GM19043 (cell line): ENCODE data around the gene DLK1.

Source experiments
- ATAC-seq: cut with Tn5 transposase; IDR thresholded peaks from one replicate; pipeline ENCODE4 v1.9.1; 2021; ENCODE audit warnings: low read depth; ENCODE audit not compliant: unreplicated experiment

The DLK1 gene

GRCh38 chr14:100731846-100732765 is 5.4 kb downstream of the DLK1 start:
- no peak for ATAC-seq

DNA sequence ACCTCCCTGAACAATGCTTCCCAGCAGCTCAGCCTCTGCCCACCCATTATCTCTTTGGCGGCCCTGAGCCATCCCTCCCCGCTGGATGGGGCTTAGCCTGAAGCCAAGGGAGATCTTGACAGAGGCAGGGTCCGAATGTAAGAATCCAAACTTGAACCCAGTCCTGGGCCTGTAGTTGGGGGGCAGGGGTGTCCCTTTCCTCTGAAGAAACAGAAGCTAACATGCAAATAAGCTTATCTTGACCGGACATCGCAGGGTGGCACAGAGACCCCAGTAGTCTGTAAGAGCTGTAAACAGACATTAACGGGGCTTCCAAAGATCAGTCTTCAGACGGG is 6.0 kb downstream of the DLK1 start:
- no peak for ATAC-seq

GRCh38 chr14:100733152-100733850 is 6.6 kb downstream of the DLK1 start:
- ATAC-seq = no peak

DNA sequence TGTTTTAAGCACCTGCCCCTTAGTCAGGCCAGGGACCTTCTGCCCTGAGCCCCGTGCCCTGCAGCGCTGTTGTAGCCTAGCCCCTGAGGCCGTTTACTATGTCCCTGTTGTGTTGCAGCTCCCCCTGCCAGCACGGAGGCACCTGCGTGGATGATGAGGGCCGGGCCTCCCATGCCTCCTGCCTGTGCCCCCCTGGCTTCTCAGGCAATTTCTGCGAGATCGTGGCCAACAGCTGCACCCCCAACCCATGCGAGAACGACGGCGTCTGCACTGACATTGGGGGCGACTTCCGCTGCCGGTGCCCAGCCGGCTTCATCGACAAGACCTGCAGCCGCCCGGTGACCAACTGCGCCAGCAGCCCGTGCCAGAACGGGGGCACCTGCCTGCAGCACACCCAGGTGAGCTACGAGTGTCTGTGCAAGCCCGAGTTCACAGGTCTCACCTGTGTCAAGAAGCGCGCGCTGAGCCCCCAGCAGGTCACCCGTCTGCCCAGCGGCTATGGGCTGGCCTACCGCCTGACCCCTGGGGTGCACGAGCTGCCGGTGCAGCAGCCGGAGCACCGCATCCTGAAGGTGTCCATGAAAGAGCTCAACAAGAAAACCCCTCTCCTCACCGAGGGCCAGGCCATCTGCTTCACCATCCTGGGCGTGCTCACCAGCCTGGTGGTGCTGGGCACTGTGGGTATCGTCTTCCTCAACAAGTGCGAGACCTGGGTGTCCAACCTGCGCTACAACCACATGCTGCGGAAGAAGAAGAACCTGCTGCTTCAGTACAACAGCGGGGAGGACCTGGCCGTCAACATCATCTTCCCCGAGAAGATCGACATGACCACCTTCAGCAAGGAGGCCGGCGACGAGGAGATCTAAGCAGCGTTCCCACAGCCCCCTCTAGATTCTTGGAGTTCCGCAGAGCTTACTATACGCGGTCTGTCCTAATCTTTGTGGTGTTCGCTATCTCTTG is 7.6 kb downstream of the DLK1 start:
- ATAC-seq = no peak

GRCh38 chr14:100735271-100735670 is 8.6 kb downstream of the DLK1 start:
- no peak for ATAC-seq

DNA sequence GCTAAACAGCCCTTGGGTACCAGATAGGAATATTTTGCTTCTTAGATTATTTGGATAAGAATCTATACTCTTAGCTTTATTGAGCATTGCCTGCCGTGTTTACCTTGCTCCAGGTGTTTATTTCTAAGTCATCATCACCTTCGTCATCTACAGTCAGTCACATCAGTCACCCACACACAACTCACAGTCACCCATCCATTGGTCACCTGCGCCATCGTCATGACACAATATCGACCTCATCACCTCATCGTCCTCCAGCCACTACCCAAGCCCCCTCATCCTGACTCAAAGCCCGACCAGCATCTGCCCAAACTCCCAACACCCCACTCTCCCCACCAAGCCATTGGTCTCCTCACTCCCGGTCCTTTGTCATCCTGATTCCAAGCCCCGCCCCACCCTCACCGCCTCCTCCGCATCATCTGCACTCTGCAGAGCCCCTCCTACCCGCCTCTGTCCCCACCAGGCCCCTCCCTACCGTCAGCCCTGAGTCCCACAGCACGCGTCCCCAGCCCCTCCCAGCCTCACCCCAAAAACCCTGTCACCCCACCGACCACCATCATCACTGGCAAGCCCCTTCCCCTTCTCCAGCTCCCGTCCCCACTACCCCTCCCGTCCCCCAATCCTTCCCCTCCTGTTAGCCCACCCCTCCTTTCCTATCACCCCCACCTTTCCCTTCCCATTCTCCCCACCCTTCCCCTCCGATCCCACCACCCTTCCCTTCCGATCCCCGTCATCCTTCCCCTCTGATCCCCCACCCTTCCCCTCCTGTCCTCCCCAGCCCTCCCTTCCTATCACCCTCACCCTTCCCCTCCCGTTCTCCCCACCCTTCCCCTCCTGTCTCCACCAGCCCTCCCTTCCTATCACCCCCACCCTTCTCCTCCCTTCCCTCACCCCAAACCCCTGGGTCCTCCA is 9.8 kb downstream of the DLK1 start:
- no peak for ATAC-seq

DNA sequence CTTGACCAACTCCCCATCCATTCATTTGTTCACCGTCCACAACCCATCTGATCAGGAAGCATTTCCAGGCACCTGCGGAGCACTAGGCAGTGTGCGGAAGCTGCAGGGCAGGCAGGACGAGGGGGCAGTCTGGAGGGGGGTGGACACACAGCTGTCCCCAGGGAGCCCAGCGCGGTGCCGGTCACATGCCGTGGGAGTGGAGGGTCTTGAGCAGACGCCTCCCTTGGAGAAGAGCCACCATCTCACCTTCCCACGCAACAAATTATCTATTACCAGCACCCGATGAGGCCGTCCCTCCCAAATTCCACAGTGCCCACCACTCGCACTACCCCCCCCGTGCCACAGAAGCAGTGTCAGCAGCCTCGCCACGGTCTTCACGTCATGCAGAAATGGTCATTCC is 10.8 kb downstream of the DLK1 start:
- ATAC-seq = no peak

- ATAC-seq = no peak
Observed at GRCh38 chr14:100738269-100738691, 11.6 kb downstream of the DLK1 start.

DNA sequence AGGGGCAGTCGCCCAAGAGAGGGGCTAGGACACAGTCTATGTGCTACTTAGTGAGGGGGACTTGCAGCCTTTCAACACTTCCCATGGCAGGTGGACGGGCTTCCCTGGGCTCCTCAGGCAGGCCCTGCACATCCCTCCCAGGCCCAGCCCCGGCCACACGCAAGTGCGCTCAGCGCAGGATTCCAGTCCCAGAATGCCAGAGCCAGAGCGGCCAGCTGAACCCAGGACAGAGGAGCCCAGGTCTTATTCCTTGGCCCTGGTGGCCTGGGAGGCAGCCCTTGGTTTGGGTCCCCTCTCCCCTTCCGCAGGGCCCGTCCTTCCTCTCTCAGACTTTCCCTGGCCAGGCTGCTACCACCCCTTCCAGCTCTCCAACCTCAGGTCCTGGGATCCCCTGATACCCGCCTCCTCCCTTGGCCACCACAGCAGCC is 12.0 kb downstream of the DLK1 start:
- no peak for ATAC-seq

DNA sequence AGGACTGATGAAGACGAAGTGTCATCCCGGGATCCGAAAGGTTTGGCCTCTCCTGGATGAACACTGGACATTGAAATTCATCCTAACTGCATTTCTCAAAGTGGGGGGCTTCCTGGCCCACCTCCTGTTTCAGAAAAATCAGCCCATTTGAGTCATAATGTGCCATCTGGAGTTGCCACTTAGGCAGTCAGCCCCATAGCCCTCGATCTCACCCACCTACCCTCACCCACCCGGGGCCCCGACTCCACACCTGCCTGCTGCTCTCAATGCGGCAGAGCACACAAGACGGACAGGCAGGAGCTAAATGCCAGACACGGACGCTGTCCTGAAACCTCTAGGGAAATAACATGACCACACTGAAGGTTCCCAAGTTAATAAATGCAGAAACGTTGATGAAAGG is 12.6 kb downstream of the DLK1 start:
- no peak for ATAC-seq

DNA sequence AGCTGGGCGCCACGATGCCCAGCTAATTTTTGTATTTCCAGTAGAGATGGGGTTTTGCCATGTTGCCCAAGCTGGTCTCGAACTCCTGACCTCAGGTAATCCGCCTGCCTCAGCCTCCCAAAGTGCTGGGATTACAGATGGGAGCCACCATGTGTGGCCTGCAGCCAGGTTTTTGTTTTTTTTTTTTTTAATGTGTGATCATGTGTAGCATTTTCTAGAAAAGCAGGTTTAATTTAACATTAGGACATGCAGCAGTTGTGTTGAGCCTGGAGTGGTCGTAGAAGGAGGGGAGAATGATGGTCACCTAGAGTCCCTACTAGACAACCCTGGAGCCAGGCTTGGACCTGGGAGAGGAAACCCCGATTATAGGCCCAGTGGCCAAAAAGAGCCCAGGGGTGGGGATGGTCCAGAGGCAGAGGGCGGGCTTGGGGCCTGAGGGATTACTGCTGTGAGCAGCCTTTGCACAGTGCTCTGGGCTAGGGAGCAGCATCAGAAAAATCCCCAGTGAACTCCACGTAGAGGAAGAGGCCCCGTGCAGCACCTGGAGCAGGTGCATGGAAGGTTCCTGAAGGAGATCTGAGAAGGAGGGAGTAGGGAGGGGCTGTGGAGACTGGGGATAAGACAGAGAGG is 13.6 kb downstream of the DLK1 start:
- no peak for ATAC-seq

GRCh38 chr14:100740929-100741328 is 14.2 kb downstream of the DLK1 start:
- ATAC-seq = no peak

DNA sequence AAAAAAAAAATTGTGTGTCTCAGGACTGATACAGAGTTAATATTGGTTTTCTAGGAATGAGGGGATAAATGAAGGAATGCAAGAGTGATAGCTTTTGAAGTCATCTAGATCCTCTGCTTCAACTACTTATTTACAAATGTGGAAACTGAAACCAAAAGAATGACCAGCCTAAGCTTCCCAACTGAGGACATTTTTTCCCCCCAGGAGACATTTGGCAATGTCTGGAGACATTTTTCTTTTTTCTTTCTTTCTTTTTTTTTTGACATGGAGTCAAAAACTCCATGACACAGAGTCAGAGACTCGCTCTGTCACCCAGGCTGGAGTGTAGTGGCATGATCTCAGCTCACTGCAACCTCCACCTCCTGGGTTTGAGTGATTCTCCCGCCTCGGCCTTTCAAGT is 15.3 kb downstream of the DLK1 start:
- no peak for ATAC-seq

- no peak for ATAC-seq
Observed at GRCh38 chr14:100746326-100746725, 19.6 kb downstream of the DLK1 start.

DNA sequence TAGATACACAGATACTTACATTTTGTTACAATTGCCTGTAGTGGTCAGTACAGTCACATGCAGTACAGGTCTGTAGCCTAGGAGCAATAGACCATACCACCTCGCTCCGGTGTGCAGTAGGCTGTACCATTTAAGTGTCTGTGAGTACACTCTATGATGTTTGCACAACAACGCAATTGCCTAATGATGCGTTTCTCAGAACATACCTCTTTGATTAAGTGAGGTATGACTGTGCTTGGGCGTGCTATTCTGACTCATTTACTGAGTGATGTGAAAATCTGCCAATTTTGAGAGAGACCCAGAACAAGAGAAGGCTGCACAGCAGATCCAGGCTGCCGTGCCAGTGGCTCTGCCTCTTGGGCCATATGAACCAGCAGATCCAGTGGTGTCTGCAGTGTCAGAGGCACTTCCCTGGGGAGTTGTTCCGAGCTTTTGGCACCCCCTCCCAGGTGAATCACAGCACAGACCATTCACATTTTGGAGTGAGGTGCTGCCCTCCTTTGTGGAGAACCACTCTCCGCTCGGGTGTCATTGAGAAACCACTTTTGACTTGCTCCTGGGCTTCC is 20.4 kb downstream of the DLK1 start:
- no peak for ATAC-seq

DNA sequence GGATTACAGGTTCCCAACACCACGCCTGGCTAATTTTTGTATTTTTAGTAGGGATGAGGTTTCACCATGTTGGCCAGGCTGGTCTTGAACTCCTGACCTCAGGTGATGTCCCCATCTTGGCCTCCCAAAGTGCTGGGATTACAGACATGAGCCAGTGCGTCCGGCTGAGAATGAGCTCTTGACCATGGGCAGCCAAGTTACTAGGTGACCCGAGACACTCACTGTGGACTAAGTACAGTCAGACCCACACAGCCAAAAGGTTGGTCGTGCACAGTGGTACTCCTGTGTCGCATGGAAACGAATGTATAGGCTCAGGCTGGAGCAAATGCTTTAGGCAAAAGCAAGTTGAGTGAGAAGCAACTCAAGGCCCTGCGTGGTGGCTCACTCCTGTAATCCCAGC is 21.0 kb downstream of the DLK1 start:
- no peak for ATAC-seq

- no peak for ATAC-seq
Observed at GRCh38 chr14:100748403-100748802, 21.7 kb downstream of the DLK1 start.

DNA sequence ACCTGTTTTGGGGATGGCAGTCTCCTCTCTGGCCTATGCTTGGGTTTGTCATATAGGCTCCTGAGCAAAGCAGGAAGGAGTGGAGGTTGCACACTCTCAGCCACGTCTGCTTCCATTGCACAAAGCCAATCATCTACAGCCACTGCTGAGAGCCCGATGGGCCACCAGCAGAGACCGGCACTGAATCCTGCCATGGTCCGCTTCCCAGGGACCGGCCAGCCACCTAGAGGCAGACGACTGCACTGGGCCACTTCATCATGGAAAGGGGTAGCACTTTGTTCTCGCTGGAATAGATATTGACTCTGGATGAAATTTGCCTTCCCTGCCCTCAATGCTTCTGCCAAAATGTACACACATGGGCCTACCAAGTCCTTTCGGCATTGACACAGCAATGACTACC is 22.3 kb downstream of the DLK1 start:
- no peak for ATAC-seq

DNA sequence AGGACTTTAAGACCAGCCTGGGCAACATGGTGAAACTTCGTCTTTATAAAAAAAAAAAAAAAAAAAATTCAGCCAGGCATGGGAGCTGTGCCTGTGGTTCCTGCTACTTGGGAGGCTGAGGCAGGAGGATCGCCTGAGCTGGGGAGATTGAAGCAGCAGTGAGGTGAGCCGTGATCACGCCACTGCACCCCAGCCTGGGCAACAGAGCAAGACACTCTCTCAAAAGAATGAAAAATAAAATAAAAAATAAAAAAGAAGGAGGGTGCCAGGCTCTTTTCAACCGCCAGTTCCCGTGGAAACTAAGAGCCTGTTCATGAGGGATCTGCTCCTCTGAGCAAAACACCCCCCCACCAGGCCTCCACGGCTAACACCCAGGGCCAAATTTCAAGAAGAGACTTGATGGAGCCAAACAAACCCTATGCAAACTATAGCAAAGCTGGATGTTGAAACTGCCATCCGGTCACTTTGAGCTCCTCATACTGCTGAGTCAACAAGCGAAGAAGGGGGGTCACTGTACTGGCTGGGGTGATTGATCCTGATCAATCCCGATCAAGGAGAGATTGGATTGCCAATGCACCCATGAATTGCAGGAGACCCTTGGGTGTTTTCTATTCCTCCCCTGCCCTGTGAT is 23.4 kb downstream of the DLK1 start:
- ATAC-seq = no peak
